Measurements from ENCODE around the gene CA7. TPM values are rescaled to one million over a fixed set of nuclear protein-coding genes. Genes with fewer than 3 reads are reported as not detected.

Gene CA7
- total and polyA plus RNA-seq, 2 donors (not counting 3 experiments of a cell fraction or from before 2014, with no cell fraction given) = not detected

DNA sequence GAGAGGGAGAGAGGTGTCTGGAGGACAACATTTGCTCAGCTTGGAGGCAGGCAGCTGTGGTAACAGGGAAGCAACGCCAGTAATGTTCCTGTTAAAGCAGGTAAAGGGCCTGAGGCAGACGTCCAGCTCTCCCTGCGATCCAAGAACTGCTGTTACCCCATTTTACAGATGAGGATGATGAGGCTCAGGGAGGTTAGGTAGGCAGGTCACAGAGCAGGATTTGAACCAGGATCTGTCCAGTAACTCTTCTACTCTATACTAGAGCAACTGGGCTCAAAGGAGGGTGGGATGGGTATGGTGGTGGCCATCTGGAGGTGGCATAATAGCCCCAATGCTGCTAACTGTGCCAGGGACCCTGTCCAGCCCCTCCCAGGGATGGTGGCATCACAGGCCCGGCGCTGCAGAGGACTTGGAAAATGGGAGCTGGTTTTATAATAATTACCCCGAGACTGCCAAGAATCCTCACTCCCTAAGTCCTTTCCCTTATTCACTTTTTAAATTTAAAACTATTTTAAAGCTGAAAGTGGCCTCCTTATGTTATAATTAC, 12.0 kb downstream of the CA7 start:
- dilution Hi-C loops (cut with MboI; ENCODE audit: extremely low pct_ligation_motif_present, low sequenced_read_pairs) = no loop called here
- no peaks in the 10 kb centered on the region for H3K79me2 ChIP-seq (ENCODE audit: control insufficient read depth, insufficient read depth, low read length)
- ChIA-PET CTCF (interaction anchor here (0.8 to 5.2 kb wide), 7 partner anchors 9 to 205 kb away, joined by 3 to 43 read pairs (median 8); partner anchors contain the start of genes DYNC1LI2 and NAE1), POLR2A (no interaction called here)
- H3K4me3 ChIP-seq (replicated peaks in 1 of 3; ENCODE audit: insufficient read depth in 1 of 3, low read depth in 1 of 3, low read length in 3 of 3) = no peak overlapping the region
- no peaks in the 10 kb centered on the region for H3K9me3 ChIP-seq (replicated peaks; ENCODE audit: control insufficient read depth, insufficient read depth, low read length)
- no peak for FAIRE-seq
- BruUV-seq (replicated peaks) = no TSS peak
- no peaks in the 10 kb centered on the region for H4K20me1 ChIP-seq (replicated peaks; ENCODE audit: control insufficient read depth, extremely low read depth, insufficient read depth, low read length)
- H3K36me3 ChIP-seq (ENCODE audit: control insufficient read depth in 2 of 2, extremely low read depth in 1 of 2, insufficient read depth in 2 of 2, low read length in 2 of 2) = no peaks in the 10 kb centered on the region
- intact Hi-C loops (cut with micrococcal nuclease) = no loop called here
- no peaks in the 10 kb centered on the region for H3K27me3 ChIP-seq (ENCODE audit: control insufficient read depth in 2 of 2, insufficient read depth in 2 of 2, low read length in 2 of 2)
- no peak overlapping the region for H3K27ac ChIP-seq (ENCODE audit: insufficient read depth, low read depth, low read length)
- H3K9ac ChIP-seq (replicated peaks; ENCODE audit: extremely low read depth, insufficient read depth, low read length) = no peak overlapping the region
- H2AFZ ChIP-seq (ENCODE audit: low read depth, low read length) = no peak overlapping the region
- no peaks in the 10 kb centered on the region for H3K9me1 ChIP-seq (replicated peaks; ENCODE audit: control insufficient read depth, extremely low read depth, insufficient read depth, low read length)
- H3K4me2 ChIP-seq (ENCODE audit: insufficient read depth, low read length) = no peak overlapping the region
- no peaks in the 10 kb centered on the region for H3K4me1 ChIP-seq (ENCODE audit: control insufficient read depth, extremely low read depth, insufficient read depth, low read length)
- DNase-seq (ENCODE audit: low read depth, low spot score) = no peak
- TF ChIP-seq EZH2 (IDR thresholded peaks at IDR 0.05; ENCODE audit: borderline replicate concordance, low read depth, low read length, severe bottlenecking) = no peak
- TF ChIP-seq, protein P1, sequence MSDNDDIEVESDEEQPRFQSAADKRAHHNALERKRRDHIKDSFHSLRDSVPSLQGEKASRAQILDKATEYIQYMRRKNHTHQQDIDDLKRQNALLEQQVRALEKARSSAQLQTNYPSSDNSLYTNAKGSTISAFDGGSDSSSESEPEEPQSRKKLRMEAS (IDR thresholded peaks at IDR 0.05; ENCODE audit: insufficient read depth, insufficient read length) = no peak
- TF ChIP-seq JUN (IDR thresholded peaks at IDR 0.05; ENCODE audit: borderline replicate concordance, insufficient read depth, insufficient read length, low read depth) = no peak
- TF ChIP-seq, protein P2, sequence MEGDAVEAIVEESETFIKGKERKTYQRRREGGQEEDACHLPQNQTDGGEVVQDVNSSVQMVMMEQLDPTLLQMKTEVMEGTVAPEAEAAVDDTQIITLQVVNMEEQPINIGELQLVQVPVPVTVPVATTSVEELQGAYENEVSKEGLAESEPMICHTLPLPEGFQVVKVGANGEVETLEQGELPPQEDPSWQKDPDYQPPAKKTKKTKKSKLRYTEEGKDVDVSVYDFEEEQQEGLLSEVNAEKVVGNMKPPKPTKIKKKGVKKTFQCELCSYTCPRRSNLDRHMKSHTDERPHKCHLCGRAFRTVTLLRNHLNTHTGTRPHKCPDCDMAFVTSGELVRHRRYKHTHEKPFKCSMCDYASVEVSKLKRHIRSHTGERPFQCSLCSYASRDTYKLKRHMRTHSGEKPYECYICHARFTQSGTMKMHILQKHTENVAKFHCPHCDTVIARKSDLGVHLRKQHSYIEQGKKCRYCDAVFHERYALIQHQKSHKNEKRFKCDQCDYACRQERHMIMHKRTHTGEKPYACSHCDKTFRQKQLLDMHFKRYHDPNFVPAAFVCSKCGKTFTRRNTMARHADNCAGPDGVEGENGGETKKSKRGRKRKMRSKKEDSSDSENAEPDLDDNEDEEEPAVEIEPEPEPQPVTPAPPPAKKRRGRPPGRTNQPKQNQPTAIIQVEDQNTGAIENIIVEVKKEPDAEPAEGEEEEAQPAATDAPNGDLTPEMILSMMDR (IDR thresholded peaks at IDR 0.05; ENCODE audit: extremely low read depth in 1 of 2, insufficient read depth in 1 of 2, low read depth in 1 of 2, low read length in 2 of 2) = no peak
- TF ChIP-seq POLR2A (IDR thresholded peaks at IDR 0.05; ENCODE audit: low read depth, low read length) = no peak
- TF ChIP-seq GATA2 (IDR thresholded peaks at IDR 0.05; ENCODE audit: insufficient read depth, insufficient read length, low read depth, low read length) = no peak
- TF ChIP-seq POLR2AphosphoS5 (IDR thresholded peaks at IDR 0.05; ENCODE audit: insufficient read depth, low read depth, low read length) = no peak
- TF ChIP-seq FOS (IDR thresholded peaks at IDR 0.05; ENCODE audit: borderline replicate concordance, insufficient read depth, low read length) = no peak
- no peak for TF ChIP-seq MYC (IDR thresholded peaks at IDR 0.05; ENCODE audit: low read depth, low read length)
